Loucy (cell line): ENCODE results near the gene ANO6.

Experiments used
- H2AFZ ChIP-seq: fragments of 200-600 bp; sonication (generic); 2 replicates; pipeline ENCODE4 v1.6.0; 2016; ENCODE audit warnings: antibody characterized with exemption, mild to moderate bottlenecking, low read length, moderate library complexity
- H3F3A ChIP-seq: fragments of 200-600 bp; 2 replicates; pipeline ENCODE4 v1.6.0; 2016; ENCODE audit warnings: antibody characterized with exemption, low read depth, mild to moderate bottlenecking
- H3K27me3 ChIP-seq: fragments of 200-600 bp; sonication (generic); 2 replicates; pipeline ENCODE4 v1.6.1; 2014; ENCODE audit warnings: low read length, mild to moderate bottlenecking; ENCODE audit not compliant: insufficient read depth, poor library complexity, severe bottlenecking
- H3K36me3 ChIP-seq: fragments of 200-600 bp; sonication (generic); 2 replicates; pipeline ENCODE4 v1.6.1; 2016; ENCODE audit warnings: low read length; ENCODE audit not compliant: insufficient read depth
- H3K4me1 ChIP-seq: fragments of 200-600 bp; sonication (generic); 2 replicates; pipeline ENCODE4 v1.5.1; 2014; ENCODE audit warnings: low read length, mild to moderate bottlenecking; ENCODE audit not compliant: insufficient read depth, poor library complexity, severe bottlenecking
- H3K4me2 ChIP-seq: fragments of 200-600 bp; sonication (generic); 2 replicates; pipeline ENCODE4 v1.6.0; 2014; ENCODE audit warnings: antibody characterized with exemption, low read length, low read depth, mild to moderate bottlenecking; ENCODE audit not compliant: poor library complexity, severe bottlenecking
- H3K4me3 ChIP-seq: fragments of 200-600 bp; sonication (generic); 2 replicates; pipeline ENCODE4 v1.5.1; 2014; ENCODE audit warnings: low read length, mild to moderate bottlenecking, mixed read lengths; ENCODE audit not compliant: poor library complexity, severe bottlenecking
- H3K79me2 ChIP-seq: fragments of 200-600 bp; sonication (generic); 2 replicates; pipeline ENCODE4 v1.6.1; 2014; ENCODE audit warnings: low read length; ENCODE audit not compliant: insufficient read depth
- H3K9ac ChIP-seq: fragments of 200-600 bp; sonication (generic); 2 replicates; pipeline ENCODE4 v1.6.0; 2014; ENCODE audit warnings: mild to moderate bottlenecking, low read depth, low read length, moderate library complexity; ENCODE audit not compliant: poor library complexity, severe bottlenecking
- H3K9me2 ChIP-seq: fragments of 200-600 bp; sonication (generic); replicated peaks from 2 replicates; pipeline ENCODE4 v1.6.1; 2016; ENCODE audit warnings: low read depth, low read length, mixed read lengths
- H3K9me3 ChIP-seq: fragments of 200-600 bp; sonication (generic); 2 replicates; pipeline ENCODE4 v1.6.1; 2014; ENCODE audit warnings: mild to moderate bottlenecking, antibody characterized with exemption, low read length, low read depth; ENCODE audit not compliant: insufficient read depth
- H4K20me1 ChIP-seq: fragments of 200-600 bp; sonication (generic); 2 replicates; pipeline ENCODE4 v1.6.0; 2014; ENCODE audit warnings: antibody characterized with exemption, low read length, mild to moderate bottlenecking; ENCODE audit not compliant: insufficient read depth, poor library complexity, severe bottlenecking
- EZH2phosphoT487 ChIP-seq: fragments of 200-600 bp; IDR thresholded peaks from 2 replicates; pipeline ENCODE4 v1.6.1; 2018; ENCODE audit warnings: antibody characterized with exemption, mild to moderate bottlenecking, moderate library complexity, borderline replicate concordance
- TF ChIP-seq, protein P1 (sequence below): fragments of 200-600 bp; sonication (generic); conservative IDR thresholded peaks from 2 replicates; pipeline ENCODE4 v1.5.1; 2014; ENCODE audit warnings: mild to moderate bottlenecking, antibody characterized with exemption, low read length

The ANO6 gene

DNA sequence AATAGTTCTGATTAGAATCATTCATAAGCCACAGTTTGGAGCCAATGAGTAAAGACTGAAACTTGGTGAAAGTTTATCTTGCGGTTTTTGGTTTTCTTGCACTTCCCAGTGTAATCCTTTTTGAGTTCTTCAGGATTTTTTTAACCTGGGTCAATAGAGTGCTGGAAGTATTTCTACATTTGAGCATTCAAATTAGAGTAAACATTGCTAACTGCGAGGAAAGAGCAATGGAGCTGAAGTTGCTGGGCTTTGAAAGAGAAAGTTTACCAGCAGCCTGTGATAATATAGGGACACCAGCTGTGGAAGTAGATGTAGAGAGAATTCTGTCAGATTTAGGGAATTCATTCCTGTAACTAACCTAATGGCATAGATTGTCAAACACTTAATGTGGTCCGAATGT lies 30.3 kb downstream of the ANO6 start:
- Histone ChIP-seq H2AFZ (no peak overlapping the region), H3K36me3 (no peaks in the 10 kb centered on the region), H3K4me3 (no peak overlapping the region), H3K79me2 (peaks cover 59% of the 10 kb centered on the region), H4K20me1 (no peaks in the 10 kb centered on the region), H3K9ac (no peak overlapping the region), H3K27me3 (no peaks in the 10 kb centered on the region), H3K9me3 (no peaks in the 10 kb centered on the region), H3K4me1 (peaks cover 9% of the 10 kb centered on the region), H3K9me2 (no peaks in the 10 kb centered on the region), H3K4me2 (no peak overlapping the region), H3F3A (no peaks in the 10 kb centered on the region)
- TF ChIP-seq EZH2phosphoT487, result no peak
- TF ChIP-seq, protein P1, sequence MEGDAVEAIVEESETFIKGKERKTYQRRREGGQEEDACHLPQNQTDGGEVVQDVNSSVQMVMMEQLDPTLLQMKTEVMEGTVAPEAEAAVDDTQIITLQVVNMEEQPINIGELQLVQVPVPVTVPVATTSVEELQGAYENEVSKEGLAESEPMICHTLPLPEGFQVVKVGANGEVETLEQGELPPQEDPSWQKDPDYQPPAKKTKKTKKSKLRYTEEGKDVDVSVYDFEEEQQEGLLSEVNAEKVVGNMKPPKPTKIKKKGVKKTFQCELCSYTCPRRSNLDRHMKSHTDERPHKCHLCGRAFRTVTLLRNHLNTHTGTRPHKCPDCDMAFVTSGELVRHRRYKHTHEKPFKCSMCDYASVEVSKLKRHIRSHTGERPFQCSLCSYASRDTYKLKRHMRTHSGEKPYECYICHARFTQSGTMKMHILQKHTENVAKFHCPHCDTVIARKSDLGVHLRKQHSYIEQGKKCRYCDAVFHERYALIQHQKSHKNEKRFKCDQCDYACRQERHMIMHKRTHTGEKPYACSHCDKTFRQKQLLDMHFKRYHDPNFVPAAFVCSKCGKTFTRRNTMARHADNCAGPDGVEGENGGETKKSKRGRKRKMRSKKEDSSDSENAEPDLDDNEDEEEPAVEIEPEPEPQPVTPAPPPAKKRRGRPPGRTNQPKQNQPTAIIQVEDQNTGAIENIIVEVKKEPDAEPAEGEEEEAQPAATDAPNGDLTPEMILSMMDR, result no peak

DNA sequence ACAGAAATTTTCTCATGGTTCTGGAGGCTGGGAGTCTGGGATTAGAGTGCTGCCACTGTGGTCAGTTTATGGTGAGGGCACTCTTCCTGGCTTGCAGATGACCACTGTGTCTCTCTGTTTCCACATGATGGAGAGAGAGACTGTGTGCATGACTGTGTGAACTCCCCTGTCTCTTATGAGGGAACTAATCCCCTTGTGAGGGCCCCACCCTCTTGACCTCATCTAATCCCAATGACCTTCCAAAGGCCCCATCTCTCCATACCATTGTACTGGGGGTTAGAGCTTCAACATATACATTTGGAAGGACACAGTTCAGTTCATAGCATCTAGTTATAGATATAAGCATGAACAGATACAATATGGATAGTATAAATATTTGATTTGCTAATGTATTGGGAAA lies 31.7 kb downstream of the ANO6 start:
- H3K4me2 ChIP-seq, result no peak overlapping the region
- no peaks in the 10 kb centered on the region for H3K9me2 ChIP-seq
- no peak overlapping the region for H3K4me3 ChIP-seq
- no peaks in the 10 kb centered on the region for H3K9me3 ChIP-seq
- H3K79me2 ChIP-seq, result peaks cover 55% of the 10 kb centered on the region
- no peaks in the 10 kb centered on the region for H4K20me1 ChIP-seq
- H2AFZ ChIP-seq, result no peak overlapping the region
- H3K4me1 ChIP-seq, result peaks cover 9% of the 10 kb centered on the region
- no peak overlapping the region for H3K9ac ChIP-seq
- no peaks in the 10 kb centered on the region for H3F3A ChIP-seq
- TF ChIP-seq, protein P1, result no peak
- TF ChIP-seq EZH2phosphoT487, result no peak
- no peaks in the 10 kb centered on the region for H3K36me3 ChIP-seq
- H3K27me3 ChIP-seq, result no peaks in the 10 kb centered on the region

DNA sequence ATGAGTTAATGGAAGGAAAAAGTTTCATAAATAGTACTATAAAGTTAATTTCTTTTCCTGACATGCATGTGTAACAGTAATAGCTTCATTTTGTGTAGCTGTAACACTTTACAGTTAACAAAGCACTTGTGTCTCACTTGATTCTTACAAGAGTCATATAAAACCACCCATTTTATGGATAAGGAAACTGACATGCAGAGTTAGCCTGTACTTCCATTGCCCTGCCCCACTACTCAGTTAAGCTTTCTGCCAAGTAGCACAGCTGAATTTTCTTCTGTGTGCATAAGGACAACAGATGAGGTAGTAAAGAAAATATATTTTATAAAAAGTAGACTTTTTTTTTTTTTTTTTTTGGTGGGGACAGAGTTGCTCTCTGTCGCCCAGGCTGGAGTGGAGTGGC lies 32.2 kb downstream of the ANO6 start:
- peaks cover 50% of the 10 kb centered on the region for H3K79me2 ChIP-seq

More for the DNA sequence above, 32.2 kb downstream of the ANO6 start:
- H4K20me1 ChIP-seq, result no peaks in the 10 kb centered on the region
- H3K4me2 ChIP-seq, result no peak overlapping the region
- no peak overlapping the region for H2AFZ ChIP-seq
- H3K4me3 ChIP-seq, result no peak overlapping the region
- H3F3A ChIP-seq, result no peaks in the 10 kb centered on the region
- H3K9me3 ChIP-seq, result no peaks in the 10 kb centered on the region
- H3K27me3 ChIP-seq, result no peaks in the 10 kb centered on the region
- peaks cover 9% of the 10 kb centered on the region for H3K4me1 ChIP-seq
- H3K36me3 ChIP-seq, result no peaks in the 10 kb centered on the region
- TF ChIP-seq EZH2phosphoT487, result no peak
- TF ChIP-seq, protein P1, result no peak
- no peaks in the 10 kb centered on the region for H3K9me2 ChIP-seq
- H3K9ac ChIP-seq, result no peak overlapping the region
